Caki2 (cell line): ENCODE data around the gene TMEM170B. TPM values are rescaled to one million over a fixed set of nuclear protein-coding genes. Genes with fewer than 3 reads are reported as not detected.
"Not testable (repeated sequence)": the region's sequence is repeated elsewhere in the genome, so short reads cannot be mapped to it uniquely, and the experiment has no call there.

ENCODE experiments used
- DNase-seq: peaks from one replicate; pipeline ENCODE4 v3.0.0-alpha.2; 2015; ENCODE audit warnings: low read depth
- in situ Hi-C: cut with HindIII; loops from 2 replicates; pipeline ENCODE4 v1.10.0; 2016; ENCODE audit warnings: low sequenced_read_pairs, low pct_unique_long_range_greater_than_20kb, mixed read lengths
- total RNA-seq: library from RNA; depleted of rRNA; stranded (reverse); fragments of >200 nt; shearing (Covaris generic); gene quantifications from 2 replicates; pipeline ENCODE4 v1.2.3, GENCODE V29; 2014; ENCODE audit warnings: low replicate concordance

Gene TMEM170B
- total RNA-seq, 1 experiment from 2014 or later, result 0.95 TPM

GRCh38 chr6:11525468-11526155, 11.9 kb upstream of the TMEM170B start:
- no peak for DNase-seq
- in situ Hi-C loops, result no loop called here

GRCh38 chr6:11526156-11526505, 11.4 kb upstream of the TMEM170B start:
- in situ Hi-C loops, result no loop called here
- no peak for DNase-seq

GRCh38 chr6:11527274-11527870, 10.2 kb upstream of the TMEM170B start:
- no peak for DNase-seq
- in situ Hi-C loops, result no loop called here

- in situ Hi-C loops, result no loop called here
- DNase-seq, result no peak
Measured at GRCh38 chr6:11528996-11529395, 8.6 kb upstream of the TMEM170B start.

GRCh38 chr6:11532097-11532496, 5.5 kb upstream of the TMEM170B start:
- in situ Hi-C loops, result no loop called here
- DNase-seq, result no peak

GRCh38 chr6:11534561-11534960, 3.0 kb upstream of the TMEM170B start:
- in situ Hi-C loops, result no loop called here
- DNase-seq, result no peak

- DNase-seq, result peak; percentile 54
- in situ Hi-C loops, result no loop called here
Measured at GRCh38 chr6:11535801-11536230, 1.7 kb upstream of the TMEM170B start.

GRCh38 chr6:11536795-11537194, 754 bp upstream of the TMEM170B start:
- in situ Hi-C loops, result no loop called here
- DNase-seq, result peak; percentile 6

- in situ Hi-C loops, result no loop called here
- no peak for DNase-seq
Measured at GRCh38 chr6:11538052-11538818, 686 bp downstream of the TMEM170B start.

- no peak for DNase-seq
- in situ Hi-C loops, result no loop called here
Measured at GRCh38 chr6:11538819-11539468, 1.4 kb downstream of the TMEM170B start.

- no peak for DNase-seq
- in situ Hi-C loops, result no loop called here
Measured at GRCh38 chr6:11542863-11543262, 5.3 kb downstream of the TMEM170B start.

GRCh38 chr6:11543919-11544518, 6.5 kb downstream of the TMEM170B start:
- no peak for DNase-seq
- in situ Hi-C loops, result no loop called here

- in situ Hi-C loops, DNase-seq: not testable (repeated sequence)
Measured at GRCh38 chr6:11547846-11548245, 10.3 kb downstream of the TMEM170B start.

- in situ Hi-C loops, DNase-seq: not testable (repeated sequence)
Measured at GRCh38 chr6:11548578-11548977, 11.0 kb downstream of the TMEM170B start.

GRCh38 chr6:11551053-11551452, 13.5 kb downstream of the TMEM170B start:
- in situ Hi-C loops, result no loop called here
- DNase-seq, result no peak

GRCh38 chr6:11552442-11552841, 14.9 kb downstream of the TMEM170B start:
- DNase-seq, result no peak
- in situ Hi-C loops, result no loop called here

- DNase-seq, result no peak
- in situ Hi-C loops, result no loop called here
Measured at GRCh38 chr6:11553824-11554223, 16.3 kb downstream of the TMEM170B start.

- in situ Hi-C loops, result no loop called here
- DNase-seq, result no peak
Measured at GRCh38 chr6:11556309-11556708, 18.8 kb downstream of the TMEM170B start.

- no peak for DNase-seq
- in situ Hi-C loops, result no loop called here
Measured at GRCh38 chr6:11563793-11564192, 26.2 kb downstream of the TMEM170B start.
